ENCODE measurements around the gene MYOZ1. TPM values are rescaled to one million over a fixed set of nuclear protein-coding genes. Genes with fewer than 3 reads are reported as not detected.
"Not testable (repeated sequence)": the region's sequence is repeated elsewhere in the genome, so short reads cannot be mapped to it uniquely, and the experiment has no call there.

MYOZ1 gene
- total RNA-seq: not detected

- Mint-ChIP-seq H3K9me3 (ENCODE audit: insufficient read depth) (no peaks in the 10 kb centered on the region), H3K4me3 (no peak within 1 kb of the TSS), H3K4me1 (ENCODE audit: low read depth) (peaks cover 22% of the 10 kb centered on the region), H3K36me3 (ENCODE audit: low read depth) (no peaks in the 10 kb centered on the region), H3K27ac (no peak within 1 kb of the TSS), H3K27me3 (ENCODE audit: low read depth) (peaks cover 20% of the 10 kb centered on the region)
- no peak for ATAC-seq
- POLR2A ChIA-PET: interaction anchor here (1.6 kb wide), 1 partner anchor 119 kb away, joined by 3 read pairs; no protein-coding TSS in a partner anchor
- no peak for DNase-seq
- CTCF ChIA-PET: interaction anchor here (12.0 kb wide), 1 partner anchor 111 kb away, joined by 152 read pairs; no protein-coding TSS in a partner anchor
Measured at GRCh38 chr10:73641328-73642060, at the start of gene MYOZ1. MYOZ1 (minus strand) TSS chr10:73641474; CDS start chr10:73640017, 1,457 bp downstream.

- POLR2A ChIA-PET; H3K27ac Mint-ChIP-seq; H3K4me3 Mint-ChIP-seq; H3K27me3 Mint-ChIP-seq (ENCODE audit: low read depth); H3K9me3 Mint-ChIP-seq (ENCODE audit: insufficient read depth); DNase-seq; CTCF ChIA-PET; ATAC-seq; H3K4me1 Mint-ChIP-seq (ENCODE audit: low read depth): not testable (repeated sequence)
- peaks cover 10% of the 10 kb centered on the region for H3K36me3 Mint-ChIP-seq (ENCODE audit: low read depth)
Measured at GRCh38 chr10:73690755-73691154, 49.5 kb upstream of the MYOZ1 start.

GRCh38 chr10:73689596-73689995 is 48.3 kb upstream of the MYOZ1 start:
- DNase-seq; H3K4me3 Mint-ChIP-seq; H3K27ac Mint-ChIP-seq; H3K27me3 Mint-ChIP-seq (ENCODE audit: low read depth); H3K4me1 Mint-ChIP-seq (ENCODE audit: low read depth); CTCF ChIA-PET; ATAC-seq; POLR2A ChIA-PET; H3K9me3 Mint-ChIP-seq (ENCODE audit: insufficient read depth): not testable (repeated sequence)
- peaks cover 10% of the 10 kb centered on the region for H3K36me3 Mint-ChIP-seq (ENCODE audit: low read depth)

- H3K27me3 Mint-ChIP-seq (ENCODE audit: low read depth); H3K27ac Mint-ChIP-seq; POLR2A ChIA-PET; DNase-seq; ATAC-seq; H3K9me3 Mint-ChIP-seq (ENCODE audit: insufficient read depth); H3K4me1 Mint-ChIP-seq (ENCODE audit: low read depth); CTCF ChIA-PET; H3K36me3 Mint-ChIP-seq (ENCODE audit: low read depth); H3K4me3 Mint-ChIP-seq: not testable (repeated sequence)
Measured at GRCh38 chr10:73687641-73688040, 46.4 kb upstream of the MYOZ1 start.

- H3K4me3 Mint-ChIP-seq; CTCF ChIA-PET; DNase-seq; ATAC-seq; H3K27ac Mint-ChIP-seq; H3K4me1 Mint-ChIP-seq (ENCODE audit: low read depth); H3K9me3 Mint-ChIP-seq (ENCODE audit: insufficient read depth); H3K27me3 Mint-ChIP-seq (ENCODE audit: low read depth); H3K36me3 Mint-ChIP-seq (ENCODE audit: low read depth); POLR2A ChIA-PET: not testable (repeated sequence)
Measured at GRCh38 chr10:73674546-73674945, 33.3 kb upstream of the MYOZ1 start.

- H3K27me3 Mint-ChIP-seq (ENCODE audit: low read depth); POLR2A ChIA-PET; H3K27ac Mint-ChIP-seq; H3K4me1 Mint-ChIP-seq (ENCODE audit: low read depth); H3K9me3 Mint-ChIP-seq (ENCODE audit: insufficient read depth); DNase-seq; H3K4me3 Mint-ChIP-seq; ATAC-seq; CTCF ChIA-PET; H3K36me3 Mint-ChIP-seq (ENCODE audit: low read depth): not testable (repeated sequence)
Measured at GRCh38 chr10:73668378-73668777, 27.1 kb upstream of the MYOZ1 start.

GRCh38 chr10:73666153-73666809 is 25.0 kb upstream of the MYOZ1 start:
- H3K27me3 Mint-ChIP-seq (ENCODE audit: low read depth); H3K4me3 Mint-ChIP-seq; H3K27ac Mint-ChIP-seq; H3K4me1 Mint-ChIP-seq (ENCODE audit: low read depth); POLR2A ChIA-PET; DNase-seq; H3K36me3 Mint-ChIP-seq (ENCODE audit: low read depth); CTCF ChIA-PET; H3K9me3 Mint-ChIP-seq (ENCODE audit: insufficient read depth); ATAC-seq: not testable (repeated sequence)

- POLR2A ChIA-PET; H3K4me3 Mint-ChIP-seq; H3K27me3 Mint-ChIP-seq (ENCODE audit: low read depth): not testable (repeated sequence)
Measured at GRCh38 chr10:73665581-73665980, 24.3 kb upstream of the MYOZ1 start.

GRCh38 chr10:73664156-73665040 is 23.1 kb upstream of the MYOZ1 start:
- H3K4me3 Mint-ChIP-seq; DNase-seq; H3K9me3 Mint-ChIP-seq (ENCODE audit: insufficient read depth); ATAC-seq; H3K27ac Mint-ChIP-seq; H3K36me3 Mint-ChIP-seq (ENCODE audit: low read depth); POLR2A ChIA-PET; CTCF ChIA-PET; H3K4me1 Mint-ChIP-seq (ENCODE audit: low read depth); H3K27me3 Mint-ChIP-seq (ENCODE audit: low read depth): not testable (repeated sequence)

More at GRCh38 chr10:73665581-73665980, 24.3 kb upstream of the MYOZ1 start:
- DNase-seq; CTCF ChIA-PET; ATAC-seq; H3K36me3 Mint-ChIP-seq (ENCODE audit: low read depth); H3K27ac Mint-ChIP-seq; H3K4me1 Mint-ChIP-seq (ENCODE audit: low read depth); H3K9me3 Mint-ChIP-seq (ENCODE audit: insufficient read depth): not testable (repeated sequence)

GRCh38 chr10:73663621-73664020 is 22.3 kb upstream of the MYOZ1 start:
- H3K4me1 Mint-ChIP-seq (ENCODE audit: low read depth); H3K9me3 Mint-ChIP-seq (ENCODE audit: insufficient read depth); H3K27ac Mint-ChIP-seq; H3K4me3 Mint-ChIP-seq; POLR2A ChIA-PET; DNase-seq; CTCF ChIA-PET; ATAC-seq; H3K27me3 Mint-ChIP-seq (ENCODE audit: low read depth); H3K36me3 Mint-ChIP-seq (ENCODE audit: low read depth): not testable (repeated sequence)

- CTCF ChIA-PET: interaction anchor here (1.7 kb wide), 1 partner anchor 19 kb away, joined by 6 read pairs; no protein-coding TSS in a partner anchor
- POLR2A ChIA-PET; H3K36me3 Mint-ChIP-seq (ENCODE audit: low read depth); H3K27me3 Mint-ChIP-seq (ENCODE audit: low read depth); H3K27ac Mint-ChIP-seq; DNase-seq; ATAC-seq; H3K9me3 Mint-ChIP-seq (ENCODE audit: insufficient read depth); H3K4me1 Mint-ChIP-seq (ENCODE audit: low read depth); H3K4me3 Mint-ChIP-seq: not testable (repeated sequence)
Measured at GRCh38 chr10:73662705-73663104, 21.4 kb upstream of the MYOZ1 start.

GRCh38 chr10:73655990-73656298 is 14.7 kb upstream of the MYOZ1 start, which contains the start of gene SYNPO2L:
SYNPO2L (minus strand) TSS chr10:73656029; CDS start chr10:73655922, 107 bp downstream.
- H3K27me3 Mint-ChIP-seq (ENCODE audit: low read depth): no peaks in the 10 kb centered on the region
- no peaks in the 10 kb centered on the region for H3K9me3 Mint-ChIP-seq (ENCODE audit: insufficient read depth)
- no peak within 1 kb of the TSS for H3K27ac Mint-ChIP-seq
- ATAC-seq (no peak), DNase-seq (no peak)
- peaks cover 15% of the 10 kb centered on the region for H3K4me1 Mint-ChIP-seq (ENCODE audit: low read depth)
- no peaks in the 10 kb centered on the region for H3K36me3 Mint-ChIP-seq (ENCODE audit: low read depth)
- POLR2A ChIA-PET: no interaction called here
- no peak within 1 kb of the TSS for H3K4me3 Mint-ChIP-seq
- CTCF ChIA-PET: no interaction called here
